Measurements from ENCODE around the gene KRTAP10-8.
"Not testable (repeated sequence)": the region's sequence is repeated elsewhere in the genome, so short reads cannot be mapped to it uniquely, and the experiment has no call there.

KRTAP10-8 gene

DNA sequence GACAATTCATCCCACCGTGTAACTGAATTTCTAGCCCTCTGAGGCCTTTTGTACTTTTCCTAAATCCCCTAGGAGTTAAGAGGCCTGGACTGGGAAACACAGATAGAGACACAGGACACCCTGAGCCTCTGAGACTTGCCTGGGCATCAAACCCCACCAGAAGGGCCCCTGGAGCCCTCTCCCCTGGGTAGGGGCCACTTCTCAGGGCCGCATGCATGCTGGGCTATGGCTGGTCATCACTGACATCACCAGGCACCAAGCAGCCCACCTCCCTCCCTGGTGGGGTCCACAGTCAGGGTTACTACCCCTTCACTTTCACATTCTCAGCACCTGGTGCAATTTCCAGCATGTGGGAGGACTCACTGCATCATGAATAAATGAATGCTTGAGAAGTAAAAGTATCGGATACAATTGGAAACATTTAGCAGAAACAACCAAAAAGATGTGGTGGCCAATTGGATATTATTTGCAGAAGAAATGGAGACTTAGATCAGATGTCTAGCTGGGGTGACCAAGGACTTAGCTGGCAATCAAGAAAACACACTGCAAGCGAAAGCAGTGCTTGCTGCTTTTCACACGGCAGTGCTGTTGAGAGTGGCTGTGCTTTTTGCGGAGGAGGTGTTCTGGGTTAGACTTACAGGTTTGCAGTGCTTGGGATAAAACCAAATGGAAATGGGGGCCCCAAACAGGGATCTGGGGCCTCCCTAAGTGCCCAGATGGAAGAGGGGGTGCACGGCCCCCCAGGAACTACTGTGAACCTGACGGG is 12.4 kb upstream of the KRTAP10-8 start:
- no peak for DNase-seq (ENCODE audit: low read depth)

- DNase-seq (ENCODE audit: low read depth) = not testable (repeated sequence)
These were observed 11.5 kb upstream of the KRTAP10-8 start, which contains the start of gene KRTAP10-7 for GRCh38 chr21:44600118-44600978. Gene KRTAP10-7, plus strand, starts transcription at chr21:44600597. Its CDS starts 25 bp downstream, at chr21:44600622.

- DNase-seq (ENCODE audit: low read depth) = not testable (repeated sequence)
These were observed 10.8 kb upstream of the KRTAP10-8 start for GRCh38 chr21:44601091-44601490.

DNA sequence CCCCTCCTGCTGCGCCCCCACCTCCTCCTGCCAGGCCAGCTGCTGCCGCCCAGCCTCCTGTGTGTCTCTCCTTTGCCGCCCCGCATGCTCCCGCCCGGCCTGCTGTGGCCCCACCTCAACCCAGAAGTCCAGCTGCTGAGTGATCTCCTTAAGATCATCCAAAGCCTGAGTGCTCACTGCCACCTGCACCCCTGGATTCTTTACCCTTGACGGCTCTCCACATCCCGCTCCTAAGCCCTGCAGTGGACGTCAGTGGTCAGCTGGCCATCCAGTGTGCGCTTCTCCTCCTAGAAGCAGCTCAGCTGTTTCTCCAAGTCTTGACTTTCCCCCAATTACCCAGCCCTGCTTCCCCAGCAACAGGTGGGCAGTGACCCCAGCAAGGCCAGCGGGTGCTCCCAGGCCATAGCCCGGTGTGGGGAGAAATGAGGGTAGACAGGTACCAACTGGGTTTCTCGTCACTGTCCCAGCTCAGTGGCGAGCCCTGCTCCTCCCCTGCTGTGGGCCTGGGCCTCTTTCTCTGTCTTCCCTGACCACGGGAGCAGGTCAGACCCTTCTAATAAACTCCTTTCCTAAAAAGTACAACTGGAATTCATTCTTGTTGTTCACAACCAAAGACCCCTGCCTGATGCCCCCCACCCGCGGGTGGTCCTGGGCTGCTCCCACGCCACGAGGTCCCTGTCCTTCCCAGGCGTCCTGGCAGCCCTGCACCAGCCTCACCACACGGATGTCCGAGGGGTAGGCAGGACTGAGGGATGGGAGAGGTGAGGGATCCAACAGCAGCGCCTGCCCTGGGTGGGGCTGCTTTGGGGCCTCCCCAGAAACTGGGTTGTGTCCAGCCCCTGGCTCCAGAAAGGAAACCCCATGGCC is 10.1 kb upstream of the KRTAP10-8 start:
- DNase-seq (ENCODE audit: low read depth) = no peak

DNA sequence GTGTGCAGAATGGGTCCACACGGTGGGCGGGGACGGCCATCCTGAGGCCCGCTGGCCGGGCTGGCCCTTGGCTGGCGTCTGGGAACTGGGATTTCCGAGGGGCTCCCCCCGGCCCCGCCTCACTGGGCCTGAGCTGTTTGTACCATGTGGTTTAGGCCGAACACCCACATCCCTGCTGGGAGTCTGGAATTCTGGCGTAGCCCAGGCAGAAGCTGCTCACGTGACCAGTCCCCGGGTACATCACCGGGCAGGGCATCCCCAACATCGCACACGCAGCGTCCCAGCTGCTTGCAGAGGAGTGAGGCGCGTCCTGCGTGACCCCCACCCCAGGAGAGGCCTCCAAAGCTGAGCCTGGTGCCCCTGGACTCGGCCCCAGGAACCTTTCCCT is 9.4 kb upstream of the KRTAP10-8 start:
- DNase-seq (ENCODE audit: low read depth) = no peak

DNA sequence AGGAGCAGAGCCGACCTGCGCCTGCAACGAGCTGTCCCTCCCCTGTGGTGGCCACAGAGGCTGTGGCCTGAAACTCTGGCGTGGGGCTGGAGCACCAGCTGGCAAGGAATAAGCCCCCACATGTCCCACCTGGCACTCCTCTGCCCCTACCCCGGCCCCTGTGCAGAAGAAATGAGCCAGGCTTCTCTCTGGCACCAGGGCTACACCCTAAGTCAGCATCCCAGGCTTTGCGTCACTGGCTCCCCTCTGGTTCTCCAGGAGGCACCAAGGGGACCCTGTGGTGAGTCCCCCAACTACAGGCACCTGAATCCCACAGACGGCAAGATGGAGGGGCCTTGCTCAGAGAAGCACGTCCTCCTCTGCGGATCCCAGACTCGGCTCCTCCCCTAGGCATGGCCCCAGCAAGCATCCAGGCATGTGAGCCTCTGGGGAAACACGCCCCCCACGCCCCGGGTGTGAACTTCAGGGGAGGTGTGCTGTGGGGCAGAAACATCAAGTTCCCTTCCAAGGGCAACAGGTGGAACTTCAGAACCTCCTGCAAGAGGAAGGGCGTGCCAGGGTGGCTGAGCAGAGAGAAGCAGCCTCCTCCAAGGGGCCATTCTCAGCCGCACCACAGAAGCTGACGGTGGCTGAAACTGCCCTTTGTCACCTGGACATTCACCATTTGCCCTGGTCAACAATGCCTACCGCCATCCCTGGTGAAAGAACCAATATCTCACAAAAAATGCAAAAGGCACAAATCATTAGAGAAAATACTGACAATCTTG is 8.6 kb upstream of the KRTAP10-8 start:
- no peak for DNase-seq (ENCODE audit: low read depth)

- DNase-seq (ENCODE audit: low read depth) = no peak
These were observed 8.0 kb upstream of the KRTAP10-8 start for GRCh38 chr21:44603911-44604310.

GRCh38 chr21:44606495-44606894 is 5.4 kb upstream of the KRTAP10-8 start:
- no peak for DNase-seq (ENCODE audit: low read depth)

DNA sequence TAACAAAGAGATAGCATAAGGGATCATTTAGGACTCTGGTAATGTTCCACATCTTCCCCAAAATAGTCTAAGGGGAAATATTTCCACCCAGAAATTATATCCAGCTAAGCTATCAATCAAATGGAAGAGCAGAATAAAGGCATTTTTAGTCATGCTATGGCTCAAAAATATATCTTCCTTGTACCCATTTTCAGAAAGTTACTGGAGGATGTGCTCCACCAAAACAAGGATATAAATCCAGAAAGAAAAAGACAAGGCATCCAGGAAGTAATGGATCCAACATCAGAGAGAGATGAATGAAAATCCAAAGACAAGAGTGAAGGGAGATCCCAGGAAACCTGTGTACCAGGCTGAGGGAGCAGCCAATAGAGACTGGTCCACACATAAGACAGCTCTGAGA is 2.7 kb upstream of the KRTAP10-8 start:
- DNase-seq (ENCODE audit: low read depth) = no peak

DNA sequence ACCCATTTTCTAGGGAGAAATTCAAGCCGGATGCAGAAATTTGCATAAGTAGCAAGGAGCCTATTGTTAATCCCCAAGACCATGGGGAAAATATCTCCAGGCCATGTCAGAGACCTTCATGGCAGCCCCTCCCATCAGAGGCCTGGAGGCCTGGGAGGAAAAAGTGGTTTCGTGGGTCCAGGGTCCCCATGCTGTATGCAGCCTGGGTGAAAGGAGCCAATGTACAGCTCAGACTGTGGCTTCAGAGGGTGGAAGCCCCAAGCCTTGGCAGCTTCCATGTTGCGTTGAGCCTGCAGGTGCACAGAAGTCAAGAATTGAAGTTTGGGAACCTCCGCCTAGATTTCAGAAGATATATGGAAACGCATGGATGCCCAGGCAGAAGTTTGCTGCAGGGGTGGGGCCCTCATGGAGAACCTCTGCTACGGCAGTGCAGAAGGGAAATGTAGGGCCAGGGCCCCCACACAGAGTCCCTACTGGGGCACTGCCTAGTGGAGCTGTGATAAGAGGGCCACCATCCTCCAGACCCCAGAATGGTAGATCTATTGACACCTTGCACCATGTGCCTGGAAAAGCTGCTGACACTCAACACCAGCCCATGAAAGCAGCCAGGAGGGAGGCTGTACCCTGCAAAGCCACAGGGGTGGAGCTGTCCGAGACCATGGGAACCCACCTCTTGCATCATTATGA is 1.6 kb upstream of the KRTAP10-8 start:
- DNase-seq (ENCODE audit: low read depth) = not testable (repeated sequence)

GRCh38 chr21:44611551-44611950 is 328 bp upstream of the KRTAP10-8 start:
- no peak for DNase-seq (ENCODE audit: low read depth)

- no peak for DNase-seq (ENCODE audit: low read depth)
These were observed 870 bp downstream of the KRTAP10-8 start for GRCh38 chr21:44612669-44613229.

- DNase-seq (ENCODE audit: low read depth) = no peak
These were observed 1.7 kb downstream of the KRTAP10-8 start for GRCh38 chr21:44613386-44614155.

GRCh38 chr21:44614161-44614631 is 2.3 kb downstream of the KRTAP10-8 start:
- DNase-seq (ENCODE audit: low read depth) = no peak

GRCh38 chr21:44614961-44615391 is 3.1 kb downstream of the KRTAP10-8 start:
- no peak for DNase-seq (ENCODE audit: low read depth)

DNA sequence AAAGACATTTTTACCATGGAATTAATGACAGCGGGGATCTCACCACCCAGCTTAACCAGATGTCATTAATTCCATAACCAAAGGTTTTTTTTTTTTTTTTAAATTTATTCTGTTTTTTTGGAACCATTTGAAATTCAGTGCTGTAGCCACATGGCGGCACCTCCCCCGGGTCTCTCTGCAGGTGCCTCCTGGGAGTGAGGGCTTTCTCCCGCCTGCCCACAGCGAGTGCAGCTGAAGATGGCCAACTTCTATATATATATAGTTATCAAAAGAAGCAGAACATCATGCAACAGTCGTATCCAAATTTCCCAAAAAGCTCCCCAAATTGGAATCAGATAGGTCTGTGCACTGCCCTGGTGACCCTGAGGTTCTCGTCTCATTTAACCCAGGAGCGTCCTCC is 3.6 kb downstream of the KRTAP10-8 start:
- DNase-seq (ENCODE audit: low read depth) = no peak

DNA sequence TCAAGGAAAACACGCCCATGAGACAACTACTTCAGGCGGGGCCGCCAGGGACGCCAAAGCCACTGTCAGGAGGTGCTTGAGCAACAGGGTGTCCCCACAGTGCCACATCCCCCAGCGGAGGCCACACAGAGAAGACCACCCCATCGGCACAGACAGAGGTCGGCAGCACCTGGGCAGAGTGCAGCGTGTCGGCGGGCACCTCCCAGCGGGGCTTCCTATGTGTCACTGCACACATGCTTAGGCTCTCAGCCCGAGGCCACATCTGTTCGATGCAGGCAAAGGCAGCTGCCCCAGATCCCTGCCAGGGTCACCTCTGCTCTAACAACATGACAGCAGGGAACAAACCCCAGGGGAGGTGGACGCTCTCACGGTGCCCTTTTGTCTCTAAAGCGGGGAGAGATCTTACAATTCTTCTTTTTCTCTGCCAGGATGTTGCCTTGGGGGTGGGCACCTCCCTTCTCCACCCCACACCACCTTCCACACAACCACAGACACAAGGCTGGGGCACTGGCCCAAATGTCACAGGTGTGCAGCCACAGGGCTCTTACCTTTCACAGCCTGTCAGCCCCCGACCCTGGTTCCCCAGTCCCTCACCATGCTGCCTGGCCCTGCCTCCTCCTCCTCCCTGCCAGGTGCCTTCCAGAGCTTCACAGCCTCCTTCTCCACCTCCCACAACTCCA is 4.2 kb downstream of the KRTAP10-8 start:
- DNase-seq (ENCODE audit: low read depth) = no peak

- no peak for DNase-seq (ENCODE audit: low read depth)
These were observed 4.7 kb downstream of the KRTAP10-8 start for GRCh38 chr21:44616591-44616926.

DNA sequence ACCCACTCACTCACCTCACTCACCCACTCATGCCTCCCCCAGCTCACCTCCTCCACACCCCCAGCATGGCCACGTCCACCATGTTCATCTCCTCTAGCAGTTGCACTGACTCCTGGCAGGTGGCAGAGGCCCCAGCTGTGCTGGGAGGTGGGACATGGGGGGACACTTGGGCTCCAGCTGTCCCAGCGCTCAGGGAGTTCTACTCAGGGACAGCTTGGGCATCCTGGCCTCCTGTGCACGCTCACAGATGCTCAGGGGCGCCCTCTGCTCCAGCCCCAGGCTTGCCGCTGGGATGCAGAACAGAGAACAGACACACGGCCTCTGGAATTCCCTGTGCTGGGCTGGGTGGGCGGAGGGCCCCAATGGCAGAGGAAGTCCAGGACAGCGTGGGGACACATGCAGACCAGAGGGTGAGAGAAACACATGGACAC is 5.2 kb downstream of the KRTAP10-8 start:
- DNase-seq (ENCODE audit: low read depth) = no peak

All from amniotic epithelial cell (primary cell).